Mucosa of descending colon (tissue), 3 donors: ENCODE results near the gene KLHL21. TPM values are rescaled to one million over a fixed set of nuclear protein-coding genes. Genes with fewer than 3 reads are reported as not detected.
A peak's percentile ranks its signal among the peaks of the same experiment; 100 is the strongest.

Experiments
- ATAC-seq: fragments of 200-7000 bp; cut with Tn5 transposase; one replicate; pipeline ENCODE4 v1.9.1; 2020; ENCODE audit warnings: mild to moderate bottlenecking, moderate library complexity
- DNase-seq, 3 donors: peaks; one replicate each; pipeline ENCODE4 v3.0.0-alpha.2; 2020
- H3K36me3 ChIP-seq: fragments of 200-600 bp; one replicate; pipeline ENCODE4 v1.8.0; 2021; ENCODE audit warnings: low read depth, mild to moderate bottlenecking
- H3K4me1 ChIP-seq: fragments of 200-600 bp; one replicate; pipeline ENCODE4 v1.8.0; 2021; ENCODE audit warnings: low read depth, mild to moderate bottlenecking
- H3K4me3 ChIP-seq: fragments of 200-600 bp; one replicate; pipeline ENCODE4 v1.8.0; 2021; ENCODE audit warnings: mild to moderate bottlenecking
- H3K9me3 ChIP-seq: fragments of 200-600 bp; one replicate; pipeline ENCODE4 v1.8.0; 2021; ENCODE audit warnings: mild to moderate bottlenecking
- CTCF ChIP-seq: fragments of 200-600 bp; IDR thresholded peaks from one replicate; pipeline ENCODE4 v1.8.0; 2022; ENCODE audit warnings: antibody characterized with exemption, mild to moderate bottlenecking
- intact Hi-C, 2 donors: fragments of 100-400 bp; cut with DNase I in 1 of 2; cut with micrococcal nuclease in 1 of 2; formaldehyde crosslinking; loops; one replicate each; pipeline versions ENCODE4 v1.11.0 to v1.11.1; 2022; cut with DNase I, micrococcal nuclease
- total RNA-seq, 3 donors: library from RNA; stranded (reverse); fragmentation: NEBNext Ultra II Directional in 2 of 3; extraction: Animal tissue kit (Norgen Biotek cat#: 25700) in 2 of 3; gene quantifications; one replicate each; pipeline versions ENCODE4 v1.2.1 to v1.2.4, GENCODE V29; 2021 to 2023
- donor health status: DM: no; HTN: no; CAD: no; lungs with moderate emphysema.
- donor health status: DM: no; HTN: no; CAD: no.
- donor health status: DM: no; HTN: yes; CAD: no.

KLHL21 gene
- total RNA-seq, 3 donors from 2014 or later, result 8.7 to 68.2 (median 10.7) TPM

DNA sequence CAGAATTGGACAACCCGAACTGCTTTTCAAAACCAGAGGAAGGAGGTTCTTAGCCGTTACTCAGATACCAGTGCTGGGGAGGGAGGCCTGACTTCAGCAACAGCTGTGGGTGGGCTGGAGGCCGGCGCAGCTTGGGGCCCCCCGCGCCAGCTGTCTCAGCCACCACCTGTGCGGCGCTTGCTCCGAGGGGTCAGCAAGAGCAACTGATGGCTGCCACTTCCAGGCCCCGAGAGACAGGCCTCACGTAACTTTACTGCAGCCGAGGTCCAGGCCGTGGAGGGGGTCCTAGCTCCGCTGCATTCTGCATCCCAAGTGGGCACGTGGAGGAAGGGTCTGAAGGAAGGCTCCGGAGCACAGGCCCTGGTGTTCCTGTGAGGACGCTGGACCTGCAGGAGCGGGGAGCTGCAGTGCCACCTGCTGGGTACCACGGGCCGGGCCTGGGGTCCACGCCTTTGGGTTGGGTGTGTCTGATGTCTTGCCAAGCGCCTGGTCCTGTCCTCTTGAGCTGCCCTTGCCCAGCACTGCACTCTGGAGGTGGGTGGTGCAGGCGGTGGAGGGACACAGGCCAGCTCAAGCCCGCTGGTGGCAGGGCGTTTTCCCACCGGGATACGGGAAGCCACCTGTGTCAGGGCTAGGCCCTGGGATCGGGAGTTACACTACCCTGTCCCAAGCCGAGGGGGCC is 31.8 kb upstream of the KLHL21 start:
- Histone ChIP-seq H3K36me3 (no peaks in the 10 kb centered on the region), H3K4me3 (no peak overlapping the region), H3K4me1 (no peaks in the 10 kb centered on the region), H3K9me3 (no peaks in the 10 kb centered on the region)
- ATAC-seq (peak; percentile 87), DNase-seq (peak; percentile 69 to 80 (median 78))
- intact Hi-C loops, result no loop called here
- TF ChIP-seq CTCF, result peak; percentile 18

- no peaks in the 10 kb centered on the region for H3K9me3 ChIP-seq
- no peak for DNase-seq
- H3K4me1 ChIP-seq, result no peaks in the 10 kb centered on the region
- TF ChIP-seq CTCF, result no peak
- ATAC-seq, result no peak
- no peak overlapping the region for H3K4me3 ChIP-seq
- H3K36me3 ChIP-seq, result no peaks in the 10 kb centered on the region
- intact Hi-C loops, result no loop called here
Observed at GRCh38 chr1:6632588-6633514, 30.2 kb upstream of the KLHL21 start.

- H3K36me3 ChIP-seq, result no peaks in the 10 kb centered on the region
- H3K4me3 ChIP-seq, result no peak overlapping the region
- no peak for DNase-seq
- intact Hi-C loops, result no loop called here
- no peak for TF ChIP-seq CTCF
- H3K9me3 ChIP-seq, result no peaks in the 10 kb centered on the region
- no peak for ATAC-seq
- H3K4me1 ChIP-seq, result peaks cover 4% of the 10 kb centered on the region
Observed at GRCh38 chr1:6631058-6631457, 28.4 kb upstream of the KLHL21 start.

DNA sequence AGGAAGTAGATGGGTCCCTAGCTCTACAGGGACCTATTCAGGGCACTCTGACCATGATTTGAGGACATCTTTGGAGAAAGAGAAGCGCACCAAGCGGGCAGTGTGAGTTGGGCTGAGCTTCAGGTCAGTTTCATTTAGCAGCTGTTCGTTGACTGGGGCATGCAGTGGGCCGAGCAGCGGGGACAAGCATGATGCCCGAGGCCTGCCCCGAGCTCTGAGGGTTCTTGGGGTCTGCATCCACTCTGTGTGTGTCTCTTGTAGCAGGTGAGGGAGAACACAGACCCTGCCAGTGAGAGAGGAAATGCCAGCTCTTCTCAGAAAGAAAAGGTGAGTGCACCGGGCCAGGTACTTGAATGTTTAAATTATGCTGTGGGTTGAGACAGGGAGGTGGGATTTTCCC is 27.4 kb upstream of the KLHL21 start:
- Histone ChIP-seq H3K4me3 (no peak overlapping the region), H3K4me1 (peaks cover 6% of the 10 kb centered on the region), H3K36me3 (no peaks in the 10 kb centered on the region), H3K9me3 (no peaks in the 10 kb centered on the region)
- no peak for ATAC-seq
- intact Hi-C loops, result no loop called here
- no peak for DNase-seq
- no peak for TF ChIP-seq CTCF

DNA sequence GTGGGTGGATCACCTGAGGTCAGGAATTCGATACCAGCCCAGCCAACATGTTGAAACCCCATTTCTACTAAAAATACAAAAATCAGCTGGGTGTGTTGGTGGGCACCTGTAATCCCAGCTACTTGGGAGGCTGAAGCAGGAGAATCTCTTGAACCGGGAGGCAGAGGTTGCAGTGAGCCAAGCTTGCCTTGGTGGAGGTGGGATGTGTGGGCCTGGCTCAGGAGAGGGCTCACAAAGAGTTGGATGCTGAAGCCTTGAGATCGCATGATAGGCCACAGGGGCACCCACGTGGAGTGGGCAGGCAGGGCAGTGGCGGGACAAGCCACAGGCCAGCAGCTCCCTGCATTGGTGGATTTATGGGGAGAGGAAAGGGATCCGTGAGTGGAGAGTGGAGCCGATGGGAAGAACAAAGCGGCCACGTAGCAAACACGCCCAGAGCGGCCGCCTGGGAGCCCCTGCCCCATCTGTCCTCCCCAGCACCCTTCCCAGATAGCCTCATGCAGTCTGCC is 26.4 kb upstream of the KLHL21 start:
- intact Hi-C loops, result no loop called here
- no peak for ATAC-seq
- H3K36me3 ChIP-seq, result no peaks in the 10 kb centered on the region

More for the DNA sequence above, 26.4 kb upstream of the KLHL21 start:
- H3K4me3 ChIP-seq, result no peak overlapping the region
- H3K9me3 ChIP-seq, result no peaks in the 10 kb centered on the region
- no peak for DNase-seq
- H3K4me1 ChIP-seq, result peaks cover 6% of the 10 kb centered on the region
- TF ChIP-seq CTCF, result no peak
